Measurements from ENCODE around the gene B4GALNT1. TPM values are rescaled to one million over a fixed set of nuclear protein-coding genes. Genes with fewer than 3 reads are reported as not detected.

The B4GALNT1 gene
- total and polyA plus RNA-seq, 9 of the 15 experiments (the other 6 are each of a cell fraction or from before 2014, with no cell fraction given) = 1.0 to 32.2 (median 9.8) TPM

DNA sequence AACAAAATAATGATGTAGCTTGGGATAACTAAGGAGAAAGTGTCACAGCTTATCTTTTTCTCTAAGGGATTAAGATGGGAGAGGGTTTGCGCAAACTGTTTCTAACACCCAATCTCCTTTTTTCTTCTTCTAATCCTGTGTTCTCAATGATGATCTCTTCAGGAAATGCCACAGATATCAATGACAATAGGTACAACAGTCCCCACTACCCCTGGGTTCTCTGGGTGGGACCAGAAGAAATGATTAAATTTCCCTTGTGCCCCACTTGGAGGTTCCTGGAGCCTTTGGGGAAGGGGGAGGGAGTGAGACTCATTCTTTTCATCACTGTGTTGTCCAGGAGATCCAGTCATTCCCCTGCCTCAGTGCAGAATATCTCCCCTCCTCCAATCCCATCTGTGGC is 50.6 kb downstream of the B4GALNT1 start:
- in situ Hi-C loops (cut with MboI) = no loop called here
- DNase-seq (ENCODE audit: extremely low read depth in 1 of 4, low spot score in 3 of 4) = no peak
- BruUV-seq (replicated peaks) = no TSS peak
- TF ChIP-seq ZNF277 (CRISPR knock-in tag; IDR thresholded peaks at IDR 0.05; ENCODE audit: borderline replicate concordance) (no peak), NFYB (IDR thresholded peaks at IDR 0.05; ENCODE audit: extremely low read depth, insufficient read length) (no peak), SREBF2 (CRISPR knock-in tag; IDR thresholded peaks at IDR 0.05) (no peak), HMG20B (CRISPR knock-in tag; IDR thresholded peaks at IDR 0.05) (no peak), E2F3 (CRISPR knock-in tag; IDR thresholded peaks at IDR 0.05) (no peak), ARID4B (CRISPR knock-in tag; IDR thresholded peaks at IDR 0.05) (no peak), HMGN3 (IDR thresholded peaks at IDR 0.05; ENCODE audit: borderline replicate concordance, extremely low read depth, insufficient read length, low read depth, low read length) (no peak), POLR2AphosphoS5 (IDR thresholded peaks at IDR 0.05; ENCODE audit: control insufficient read depth, insufficient read depth, low read depth, low read length) (no peak), SP1 (CRISPR knock-in tag; IDR thresholded peaks at IDR 0.05) (no peak), MTA1 (IDR thresholded peaks at IDR 0.05; ENCODE audit: borderline replicate concordance) (no peak), ILF3 (IDR thresholded peaks at IDR 0.05; ENCODE audit: borderline replicate concordance) (no peak), NFE2 (IDR thresholded peaks at IDR 0.05; ENCODE audit: low read depth) (no peak), MCM3 (IDR thresholded peaks at IDR 0.05) (no peak), ZNF445 (CRISPR knock-in tag; IDR thresholded peaks at IDR 0.05; ENCODE audit: low read depth) (no peak), EZH2 (IDR thresholded peaks at IDR 0.05; ENCODE audit: borderline replicate concordance, low read depth, low read length) (no peak)
- TF ChIP-seq, protein P1, sequence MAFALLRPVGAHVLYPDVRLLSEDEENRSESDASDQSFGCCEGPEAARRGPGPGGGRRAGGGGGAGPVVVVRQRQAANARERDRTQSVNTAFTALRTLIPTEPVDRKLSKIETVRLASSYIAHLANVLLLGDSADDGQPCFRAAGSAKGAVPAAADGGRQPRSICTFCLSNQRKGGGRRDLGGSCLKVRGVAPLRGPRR (CRISPR knock-in tag; IDR thresholded peaks at IDR 0.05) = no peak
- TF ChIP-seq, protein P2, sequence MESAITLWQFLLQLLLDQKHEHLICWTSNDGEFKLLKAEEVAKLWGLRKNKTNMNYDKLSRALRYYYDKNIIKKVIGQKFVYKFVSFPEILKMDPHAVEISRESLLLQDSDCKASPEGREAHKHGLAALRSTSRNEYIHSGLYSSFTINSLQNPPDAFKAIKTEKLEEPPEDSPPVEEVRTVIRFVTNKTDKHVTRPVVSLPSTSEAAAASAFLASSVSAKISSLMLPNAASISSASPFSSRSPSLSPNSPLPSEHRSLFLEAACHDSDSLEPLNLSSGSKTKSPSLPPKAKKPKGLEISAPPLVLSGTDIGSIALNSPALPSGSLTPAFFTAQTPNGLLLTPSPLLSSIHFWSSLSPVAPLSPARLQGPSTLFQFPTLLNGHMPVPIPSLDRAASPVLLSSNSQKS (CRISPR knock-in tag; IDR thresholded peaks at IDR 0.05) = no peak

More for the DNA sequence above, 50.6 kb downstream of the B4GALNT1 start:
- Histone ChIP-seq H3K4me3 (no peak overlapping the region), H3K4me1 (replicated peaks in 1 of 2; ENCODE audit: control insufficient read depth in 2 of 2, insufficient read depth in 2 of 2, low read length in 2 of 2) (no peaks in the 10 kb centered on the region; a peak in 2 of 5 replicates), H4K20me1 (replicated peaks; ENCODE audit: control insufficient read depth, insufficient read depth, low read length) (peaks cover 3% of the 10 kb centered on the region; the same call in 1 of the 2 replicates), H3K9ac (ENCODE audit: insufficient read depth in 1 of 2, low read depth in 2 of 2, low read length in 2 of 2) (no peak overlapping the region), H3K9me1 (ENCODE audit: control insufficient read depth, insufficient read depth, low read length) (no peaks in the 10 kb centered on the region), H3K36me3 (ENCODE audit: control insufficient read depth, insufficient read depth, low read length) (peaks cover 74% of the 10 kb centered on the region; the same call in 2 of the 3 replicates), H3K9me3 (replicated peaks; ENCODE audit: control insufficient read depth, insufficient read depth, low read depth, low read length) (no peaks in the 10 kb centered on the region), H2AFZ (ENCODE audit: low read depth, low read length) (no peak overlapping the region), H3K79me2 (ENCODE audit: control insufficient read depth, insufficient read depth, low read length) (no peaks in the 10 kb centered on the region), H3K4me2 (ENCODE audit: insufficient read depth, low read length) (no peak overlapping the region), H3K27me3 (ENCODE audit: control insufficient read depth in 2 of 2, insufficient read depth in 2 of 2, low read length in 2 of 2) (no peaks in the 10 kb centered on the region), H3K27ac (ENCODE audit: extremely low read depth, low read depth, low read length) (no peak overlapping the region)
- FAIRE-seq (no peak), ATAC-seq (no peak)
- WGBS (ENCODE audit: insufficient coverage, low coverage, missing lambda C conversion rate) = 89% methylated on average over 1 of the region's 1 CpG
- intact Hi-C loops (cut with micrococcal nuclease) = loop anchor here (1.0 to 2.0 kb wide), 4 partner anchors 50 to 322 kb away; partner anchors contain the start of genes B4GALNT1 and MBD6
- POLR2A ChIA-PET = interaction anchor here (0.7 to 0.9 kb wide), 2 partner anchors 44 to 78 kb away, joined by 3 read pairs; no protein-coding TSS in a partner anchor
- CTCF ChIA-PET (ENCODE audit: low intra/inter-chr PET ratio) = interaction anchor here (0.6 to 4.6 kb wide), 6 partner anchors 39 to 323 kb away, joined by 3 to 36 read pairs (median 16); partner anchors contain the start of gene B4GALNT1
